ENCODE measurements around the gene USH2A.

DNA sequence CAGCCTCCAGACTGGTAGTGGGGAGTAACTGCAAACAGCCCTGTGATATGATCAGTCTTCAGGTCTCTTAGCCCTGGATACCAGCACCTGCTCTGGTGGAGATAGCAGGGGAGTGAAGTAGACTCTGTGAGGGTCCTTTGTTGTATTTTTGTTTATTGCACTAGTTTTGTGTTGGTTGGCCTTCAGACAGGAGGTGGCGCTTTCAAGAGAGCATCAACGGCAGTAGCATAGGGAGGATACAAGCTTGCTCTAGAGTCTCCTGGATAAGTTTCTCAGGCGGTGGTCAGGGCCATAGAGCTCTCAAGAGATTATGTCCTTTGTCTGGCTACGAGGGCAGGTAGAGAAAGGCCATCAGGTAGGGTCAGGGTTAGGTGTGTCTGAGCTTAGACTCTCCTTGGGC, 116.4 kb downstream of the USH2A start:
- TF ChIP-seq CTCF (IDR thresholded peaks at IDR 0.05; ENCODE audit: insufficient read depth, low read length, poor library complexity, severe bottlenecking) (no peak), EZH2phosphoT487 (conservative IDR thresholded peaks at IDR 0.05; ENCODE audit: low read length) (no peak)

Measured in SU-DHL-6 (cell line).